ENCODE results near the gene ETS1. TPM values are rescaled to one million over a fixed set of nuclear protein-coding genes. Genes with fewer than 3 reads are reported as not detected.

ETS1 gene
- total RNA-seq, 1 donor: 95.0 TPM

- TF ChIP-seq, protein P1, sequence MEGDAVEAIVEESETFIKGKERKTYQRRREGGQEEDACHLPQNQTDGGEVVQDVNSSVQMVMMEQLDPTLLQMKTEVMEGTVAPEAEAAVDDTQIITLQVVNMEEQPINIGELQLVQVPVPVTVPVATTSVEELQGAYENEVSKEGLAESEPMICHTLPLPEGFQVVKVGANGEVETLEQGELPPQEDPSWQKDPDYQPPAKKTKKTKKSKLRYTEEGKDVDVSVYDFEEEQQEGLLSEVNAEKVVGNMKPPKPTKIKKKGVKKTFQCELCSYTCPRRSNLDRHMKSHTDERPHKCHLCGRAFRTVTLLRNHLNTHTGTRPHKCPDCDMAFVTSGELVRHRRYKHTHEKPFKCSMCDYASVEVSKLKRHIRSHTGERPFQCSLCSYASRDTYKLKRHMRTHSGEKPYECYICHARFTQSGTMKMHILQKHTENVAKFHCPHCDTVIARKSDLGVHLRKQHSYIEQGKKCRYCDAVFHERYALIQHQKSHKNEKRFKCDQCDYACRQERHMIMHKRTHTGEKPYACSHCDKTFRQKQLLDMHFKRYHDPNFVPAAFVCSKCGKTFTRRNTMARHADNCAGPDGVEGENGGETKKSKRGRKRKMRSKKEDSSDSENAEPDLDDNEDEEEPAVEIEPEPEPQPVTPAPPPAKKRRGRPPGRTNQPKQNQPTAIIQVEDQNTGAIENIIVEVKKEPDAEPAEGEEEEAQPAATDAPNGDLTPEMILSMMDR (IDR thresholded peaks at IDR 0.05; ENCODE audit: insufficient read depth, low read depth, low read length): no peak
- no peak overlapping the region for H3K4me3 ChIP-seq (ENCODE audit: low read depth, low read length)
- no peak for DNase-seq (ENCODE audit: low read depth)
These were observed 15.8 kb upstream of the ETS1 start for GRCh38 chr11:128603003-128603696.

- TF ChIP-seq, protein P1 (IDR thresholded peaks at IDR 0.05; ENCODE audit: insufficient read depth, low read depth, low read length): no peak
- peak; percentile 63 for DNase-seq (ENCODE audit: low read depth)
- H3K4me3 ChIP-seq (ENCODE audit: low read depth, low read length): no peak overlapping the region
These were observed 12.4 kb upstream of the ETS1 start for GRCh38 chr11:128599729-128600128.

DNA sequence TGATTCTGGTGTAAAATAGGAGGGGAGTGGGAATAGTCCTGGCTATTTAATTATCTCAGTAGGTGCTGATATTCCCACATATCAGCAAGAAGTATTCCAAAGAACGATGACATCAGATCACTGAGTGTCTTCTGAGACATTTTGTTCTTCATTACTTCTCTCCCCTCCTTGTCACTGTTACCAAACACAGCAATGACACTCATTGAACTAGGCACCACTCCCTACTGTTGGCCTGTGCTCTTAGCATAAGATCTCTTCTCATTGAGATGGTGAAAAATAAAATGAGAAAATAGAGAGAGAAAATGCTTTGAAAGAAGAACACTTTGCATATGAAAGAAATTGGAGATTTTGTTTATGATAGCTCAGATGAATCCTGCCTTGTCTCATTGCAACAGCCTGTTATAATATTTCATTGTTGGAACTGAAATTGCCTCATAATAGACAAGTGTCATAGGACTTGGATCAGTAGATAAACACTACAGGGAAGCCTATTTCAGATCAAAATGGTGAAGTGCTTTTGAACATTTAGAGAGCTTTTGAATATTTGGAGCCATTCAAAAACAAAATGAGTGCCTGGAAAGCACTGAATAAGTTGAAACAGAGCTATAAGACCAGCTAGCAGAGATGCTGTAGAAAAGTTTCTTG is 11.3 kb upstream of the ETS1 start:
- DNase-seq (ENCODE audit: low read depth): peak; percentile 42
- no peak overlapping the region for H3K4me3 ChIP-seq (ENCODE audit: low read depth, low read length)
- TF ChIP-seq, protein P1 (IDR thresholded peaks at IDR 0.05; ENCODE audit: insufficient read depth, low read depth, low read length): no peak

DNA sequence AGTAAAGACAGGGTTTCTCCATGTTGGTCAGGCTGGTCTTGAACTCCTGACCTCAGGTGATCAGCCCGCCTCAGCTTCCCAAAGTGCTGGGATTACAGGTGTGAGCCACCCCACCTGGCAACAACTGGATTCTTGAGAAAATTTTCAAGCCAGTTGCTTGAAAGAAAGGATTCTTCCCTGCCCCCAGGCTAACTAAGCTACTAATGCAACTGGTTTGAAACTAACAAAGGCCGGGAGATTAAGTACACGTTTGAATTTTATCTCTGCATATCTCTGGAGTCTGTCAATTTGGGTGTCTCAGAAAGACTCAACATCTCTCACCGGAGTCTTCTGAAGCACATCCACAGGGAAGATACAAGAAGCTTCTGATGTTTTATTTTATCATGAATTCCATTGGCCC is 10.7 kb upstream of the ETS1 start:
- no peak for DNase-seq (ENCODE audit: low read depth)
- H3K4me3 ChIP-seq (ENCODE audit: low read depth, low read length): no peak overlapping the region
- TF ChIP-seq, protein P1 (IDR thresholded peaks at IDR 0.05; ENCODE audit: insufficient read depth, low read depth, low read length): no peak

- no peak for DNase-seq (ENCODE audit: low read depth)
- TF ChIP-seq, protein P1 (IDR thresholded peaks at IDR 0.05; ENCODE audit: insufficient read depth, low read depth, low read length): no peak
- H3K4me3 ChIP-seq (ENCODE audit: low read depth, low read length): no peak overlapping the region
These were observed 9.9 kb upstream of the ETS1 start for GRCh38 chr11:128597209-128597608.

- TF ChIP-seq, protein P1 (IDR thresholded peaks at IDR 0.05; ENCODE audit: insufficient read depth, low read depth, low read length): no peak
- no peak overlapping the region for H3K4me3 ChIP-seq (ENCODE audit: low read depth, low read length)
- DNase-seq (ENCODE audit: low read depth): no peak
These were observed 8.9 kb upstream of the ETS1 start for GRCh38 chr11:128596250-128596649.

Measured in fibroblast of villous mesenchyme (primary cell).